Limb (tissue), 2 donors: ENCODE measurements around the gene DBI.

Experiments
- DNase-seq, 2 donors: peaks; one replicate each; pipeline ENCODE4 v3.0.0-alpha.2; 2016; ENCODE audit errors: extremely low spot score in 2 of 2

The DBI gene

GRCh38 chr2:119366649-119367471 lies at the start of gene DBI, which contains the start of gene C2orf76:
DBI (plus strand) TSS chr2:119366977; CDS start chr2:119367052, 75 bp downstream.
C2orf76 (minus strand) TSS chr2:119366834; CDS start chr2:119339959, 26,875 bp downstream.
- peak; percentile 95 to 96 for DNase-seq

- DNase-seq = no peak
These were observed 49.2 kb upstream of the DBI start for GRCh38 chr2:119317554-119317953.

GRCh38 chr2:119319593-119319992 lies 47.2 kb upstream of the DBI start:
- DNase-seq = no peak

DNA sequence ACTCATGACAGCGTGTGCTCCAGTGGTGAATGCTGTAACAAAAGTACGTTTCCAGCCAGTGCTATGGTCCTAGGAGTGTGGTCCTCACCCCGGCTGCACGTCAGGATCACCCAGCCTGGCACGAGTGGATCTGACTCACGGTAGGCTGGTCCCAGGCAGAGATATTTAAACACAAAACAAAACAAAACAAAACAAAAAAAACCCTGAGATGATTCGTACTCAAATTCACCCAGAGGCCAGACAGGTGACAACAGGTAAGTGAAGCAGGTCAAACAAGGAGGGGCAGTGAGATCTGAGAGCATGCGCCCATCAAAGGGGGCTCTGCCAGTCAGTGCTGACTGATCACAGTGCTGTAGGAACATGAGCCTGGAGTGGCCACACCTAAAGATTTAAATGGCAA lies 43.3 kb upstream of the DBI start:
- DNase-seq = no peak

DNA sequence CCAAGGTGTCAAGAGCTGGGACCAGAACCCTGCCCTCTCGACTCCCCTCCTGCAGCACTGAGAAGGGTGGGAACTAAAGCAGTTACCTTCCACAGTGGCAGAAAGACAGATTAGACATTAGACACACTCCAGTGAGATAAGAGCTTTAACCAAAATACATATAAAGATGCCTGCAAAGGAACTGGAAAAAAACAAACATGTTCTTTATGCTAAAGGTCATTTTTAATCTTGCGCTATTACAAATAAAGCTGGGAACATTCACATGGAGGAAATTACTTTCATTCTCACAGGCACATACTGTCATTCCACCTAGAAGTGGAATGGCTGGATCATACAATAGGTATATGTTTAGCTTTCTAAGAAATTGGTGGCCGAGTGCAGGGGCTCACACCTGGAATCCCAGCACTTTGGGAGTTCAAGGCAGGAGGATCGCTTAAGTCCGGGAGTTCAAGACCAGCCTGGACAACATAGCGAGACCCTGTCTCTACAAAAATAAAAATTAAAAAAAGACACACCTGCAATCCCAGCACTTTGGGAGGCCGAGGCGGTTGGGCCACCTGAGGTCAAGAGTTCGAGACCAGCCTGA lies 42.0 kb upstream of the DBI start:
- DNase-seq = no peak

DNA sequence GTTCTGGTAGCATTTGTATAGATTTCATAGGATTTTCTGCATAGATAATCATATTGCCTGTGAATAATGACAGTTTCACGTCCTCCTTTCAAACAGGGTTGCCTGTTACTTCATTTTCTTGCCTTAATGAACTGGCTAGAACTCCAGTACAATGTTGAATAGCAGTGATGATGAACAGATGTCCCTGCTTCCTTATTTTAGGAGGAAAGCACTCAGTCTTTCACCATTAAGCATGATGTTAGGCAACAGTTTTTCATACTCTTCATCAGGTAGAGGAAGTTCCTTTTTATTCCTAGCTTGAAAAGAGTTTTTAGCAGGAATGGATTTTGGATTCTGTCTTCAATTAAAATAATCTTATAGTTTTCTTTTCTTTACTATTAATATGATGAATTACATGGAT lies 39.8 kb upstream of the DBI start:
- no peak for DNase-seq

- DNase-seq = no peak
These were observed 39.3 kb upstream of the DBI start for GRCh38 chr2:119327431-119327830.

DNA sequence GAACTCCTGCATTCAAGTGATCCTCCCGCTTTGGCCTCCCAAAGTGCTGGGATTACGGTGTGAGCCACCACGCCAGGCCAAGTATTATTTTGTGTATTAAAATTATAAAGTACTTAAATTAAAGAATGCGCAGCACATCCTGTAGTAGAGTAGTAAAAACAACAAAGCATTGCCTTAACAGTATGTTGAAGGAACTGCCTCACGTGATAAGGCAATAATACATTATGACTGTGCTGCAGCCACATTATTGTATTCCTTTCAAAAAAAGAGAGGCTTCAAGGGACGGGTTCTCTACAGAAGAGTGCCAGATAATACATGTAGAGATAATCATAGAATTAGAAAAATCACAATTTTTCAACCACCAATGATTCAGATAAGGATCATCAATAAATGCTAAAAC lies 33.8 kb upstream of the DBI start:
- DNase-seq = no peak

DNA sequence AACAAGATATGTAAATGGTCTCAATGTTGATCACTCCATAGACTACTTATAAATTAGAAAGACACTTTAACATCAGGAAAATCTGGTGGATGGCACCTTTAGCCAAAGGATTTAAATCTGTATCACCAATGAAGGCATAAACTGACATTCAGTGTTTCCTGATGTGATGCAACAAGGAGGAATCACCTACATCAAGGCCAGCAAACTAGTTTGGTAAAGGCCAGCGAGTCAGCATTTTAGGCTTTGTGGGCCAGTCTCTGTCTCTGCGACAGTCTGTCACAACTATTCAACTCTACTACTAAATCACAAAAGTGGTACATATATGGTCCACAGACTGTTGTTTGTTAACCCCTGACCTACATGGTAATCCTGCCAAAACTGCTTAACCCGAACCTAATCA lies 33.4 kb upstream of the DBI start:
- no peak for DNase-seq

GRCh38 chr2:119333833-119334232 lies 32.9 kb upstream of the DBI start:
- no peak for DNase-seq

DNA sequence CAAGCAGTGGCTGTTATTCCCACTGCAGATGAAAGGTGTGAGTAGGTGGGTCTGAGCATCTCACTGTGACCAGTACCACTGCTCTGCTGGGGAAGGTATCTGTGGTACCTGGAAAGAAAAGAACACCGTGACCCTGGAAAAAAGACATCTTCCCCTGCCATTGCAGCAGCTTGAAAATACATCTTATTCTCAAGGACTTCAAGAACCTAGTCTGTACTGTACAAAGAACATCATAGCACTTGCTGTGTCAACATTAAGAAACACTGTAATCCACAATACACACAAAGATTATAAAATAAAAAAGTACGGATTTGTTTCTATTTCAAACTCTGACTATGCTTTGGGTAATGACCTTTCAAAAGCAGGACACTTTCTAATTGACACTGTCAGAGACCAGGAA lies 29.0 kb upstream of the DBI start:
- no peak for DNase-seq

DNA sequence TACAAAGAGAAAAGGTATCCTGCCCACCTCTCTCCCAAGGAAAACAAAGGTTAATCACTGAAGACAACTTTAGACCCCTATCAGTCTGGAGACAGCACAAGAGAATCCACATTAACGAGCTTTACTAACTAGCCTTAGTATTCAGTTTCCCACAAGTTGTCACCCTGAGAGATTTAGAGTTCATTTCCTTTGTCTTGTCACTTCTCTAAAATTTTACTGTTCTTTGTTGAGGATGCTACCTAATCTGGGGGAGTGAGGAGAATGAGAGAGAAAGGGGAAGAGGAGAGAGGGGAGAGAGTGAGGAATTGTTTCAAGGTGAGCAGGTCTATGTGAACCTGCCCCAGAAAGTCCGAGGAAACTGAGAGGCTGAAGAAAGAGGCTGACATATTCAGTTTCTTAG lies 28.5 kb upstream of the DBI start:
- no peak for DNase-seq

GRCh38 chr2:119338826-119339561 lies 27.8 kb upstream of the DBI start:
- no peak for DNase-seq

DNA sequence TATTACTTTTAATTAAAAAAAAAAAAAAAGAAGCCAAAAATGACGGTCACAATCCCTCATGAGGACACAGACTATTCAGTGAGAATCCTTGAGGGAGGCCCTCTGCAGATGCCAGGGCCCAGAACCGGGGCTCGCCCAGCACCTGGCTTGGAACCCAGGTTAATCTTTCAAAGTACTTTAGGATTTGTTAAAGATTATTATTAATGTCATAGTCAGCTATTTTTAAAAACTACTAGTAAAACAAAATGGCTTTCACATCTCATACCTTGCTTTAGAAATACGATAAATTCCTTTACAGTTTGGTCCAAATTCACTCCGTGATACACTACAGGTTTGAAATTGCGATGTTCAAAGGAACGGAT lies 27.2 kb upstream of the DBI start:
- DNase-seq = no peak

GRCh38 chr2:119341684-119342083 lies 25.1 kb upstream of the DBI start:
- DNase-seq = no peak

- DNase-seq = no peak
These were observed 17.5 kb upstream of the DBI start for GRCh38 chr2:119349289-119349688.

GRCh38 chr2:119350311-119350998 lies 16.3 kb upstream of the DBI start:
- DNase-seq = no peak

DNA sequence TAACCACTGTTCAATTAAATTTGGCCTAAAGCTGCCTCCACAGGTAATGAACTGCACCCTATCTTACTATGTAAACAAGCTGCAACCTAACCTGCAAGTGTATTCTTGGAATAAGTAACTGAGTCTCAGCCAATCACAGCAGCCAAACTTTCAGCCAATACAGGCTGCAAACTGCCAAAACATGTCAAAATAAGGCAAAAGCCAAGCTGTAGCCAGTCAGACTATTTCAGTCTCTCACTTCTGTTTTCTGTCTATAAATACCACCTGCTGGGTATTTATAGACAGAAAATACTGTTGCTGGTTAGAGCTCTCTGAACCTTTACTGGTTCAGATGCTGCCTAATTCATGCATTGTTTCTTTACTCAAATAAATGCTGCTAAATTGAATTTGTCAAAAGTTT lies 14.4 kb upstream of the DBI start:
- no peak for DNase-seq

DNA sequence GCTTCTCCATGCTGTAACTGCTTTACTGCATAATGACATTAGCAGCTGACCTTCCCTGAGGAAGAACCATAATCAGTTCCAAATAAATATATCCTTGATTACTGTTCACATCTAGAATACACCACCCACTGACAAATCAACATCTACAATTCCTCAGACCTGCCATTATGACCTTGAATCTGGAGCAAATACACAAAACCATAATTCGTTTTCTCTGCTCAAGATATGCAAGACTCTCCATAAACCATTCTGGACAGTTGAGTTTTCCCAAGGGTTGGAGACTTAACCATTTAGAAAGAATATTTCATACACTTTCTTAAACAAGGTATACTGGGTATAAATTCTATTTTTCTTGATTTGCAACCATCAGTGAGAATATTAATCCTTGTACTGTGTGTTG lies 11.9 kb upstream of the DBI start:
- DNase-seq = no peak

- no peak for DNase-seq
These were observed 7.0 kb upstream of the DBI start for GRCh38 chr2:119359774-119360173.

GRCh38 chr2:119360423-119360966 lies 6.3 kb upstream of the DBI start:
- no peak for DNase-seq

- DNase-seq = no peak
These were observed 2.0 kb upstream of the DBI start for GRCh38 chr2:119364798-119365197.
